Measurements from ENCODE around the gene DSPP. TPM values are rescaled to one million over a fixed set of nuclear protein-coding genes. Genes with fewer than 3 reads are reported as not detected.

The DSPP gene
- total and polyA plus RNA-seq, 2 experiments from 2014 or later = 0.08 TPM; not detected in 1

DNA sequence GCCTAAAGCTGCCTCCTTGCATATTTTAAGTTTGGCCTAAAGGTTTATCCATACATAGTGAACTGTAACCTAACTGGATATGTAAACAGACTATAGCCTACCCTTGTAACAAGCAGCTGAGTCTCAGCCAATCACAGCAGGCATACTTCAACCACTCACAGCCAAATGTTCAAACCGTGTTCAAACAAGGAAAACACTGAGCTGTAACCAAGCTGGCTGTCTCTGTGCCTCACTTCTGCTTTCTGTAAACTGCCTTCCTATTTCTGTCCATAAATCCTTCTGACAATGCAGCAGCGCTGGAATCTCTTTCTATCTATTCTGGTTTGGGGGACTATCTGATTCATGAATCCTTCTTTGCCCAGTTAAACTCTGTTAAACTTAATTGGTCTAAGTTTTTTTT is 16.4 kb downstream of the DSPP start:
- no peak overlapping the region for H2AFZ ChIP-seq

GRCh38 chr4:87631668-87632067 is 23.3 kb downstream of the DSPP start:
- Histone ChIP-seq H3K79me2 (replicated peaks; ENCODE audit: insufficient read depth) (no peaks in the 10 kb centered on the region), H3K4me3 (no peak overlapping the region), H4K20me1 (replicated peaks; ENCODE audit: insufficient read depth) (no peaks in the 10 kb centered on the region), H3F3A (replicated peaks; ENCODE audit: low read depth) (no peaks in the 10 kb centered on the region), H3K9me2 (ENCODE audit: insufficient read depth) (0 out of 2 replicates have a peak, but pooled peaks cover 2% of the 10 kb centered on the region), H3K36me3 (ENCODE audit: insufficient read depth) (no peaks in the 10 kb centered on the region), H3K4me2 (no peak overlapping the region), H3K4me1 (ENCODE audit: insufficient read depth) (no peaks in the 10 kb centered on the region), H3K27me3 (ENCODE audit: insufficient read depth) (no peaks in the 10 kb centered on the region), H2AFZ (no peak overlapping the region), H3K27ac (ENCODE audit: low read depth) (no peak overlapping the region)
- Mint-ChIP-seq H3K27ac (no peak overlapping the region), H3K4me1 (no peaks in the 10 kb centered on the region), H3K27me3 (ENCODE audit: insufficient read depth, low read depth, poor library complexity) (no peaks in the 10 kb centered on the region), H3K36me3 (ENCODE audit: low read depth) (no peaks in the 10 kb centered on the region), H3K4me3 (no peak overlapping the region), H3K9me3 (no peaks in the 10 kb centered on the region)
- DNase-seq (ENCODE audit: low spot score) (no peak), ATAC-seq (no peak)
- TF ChIP-seq, protein P1, sequence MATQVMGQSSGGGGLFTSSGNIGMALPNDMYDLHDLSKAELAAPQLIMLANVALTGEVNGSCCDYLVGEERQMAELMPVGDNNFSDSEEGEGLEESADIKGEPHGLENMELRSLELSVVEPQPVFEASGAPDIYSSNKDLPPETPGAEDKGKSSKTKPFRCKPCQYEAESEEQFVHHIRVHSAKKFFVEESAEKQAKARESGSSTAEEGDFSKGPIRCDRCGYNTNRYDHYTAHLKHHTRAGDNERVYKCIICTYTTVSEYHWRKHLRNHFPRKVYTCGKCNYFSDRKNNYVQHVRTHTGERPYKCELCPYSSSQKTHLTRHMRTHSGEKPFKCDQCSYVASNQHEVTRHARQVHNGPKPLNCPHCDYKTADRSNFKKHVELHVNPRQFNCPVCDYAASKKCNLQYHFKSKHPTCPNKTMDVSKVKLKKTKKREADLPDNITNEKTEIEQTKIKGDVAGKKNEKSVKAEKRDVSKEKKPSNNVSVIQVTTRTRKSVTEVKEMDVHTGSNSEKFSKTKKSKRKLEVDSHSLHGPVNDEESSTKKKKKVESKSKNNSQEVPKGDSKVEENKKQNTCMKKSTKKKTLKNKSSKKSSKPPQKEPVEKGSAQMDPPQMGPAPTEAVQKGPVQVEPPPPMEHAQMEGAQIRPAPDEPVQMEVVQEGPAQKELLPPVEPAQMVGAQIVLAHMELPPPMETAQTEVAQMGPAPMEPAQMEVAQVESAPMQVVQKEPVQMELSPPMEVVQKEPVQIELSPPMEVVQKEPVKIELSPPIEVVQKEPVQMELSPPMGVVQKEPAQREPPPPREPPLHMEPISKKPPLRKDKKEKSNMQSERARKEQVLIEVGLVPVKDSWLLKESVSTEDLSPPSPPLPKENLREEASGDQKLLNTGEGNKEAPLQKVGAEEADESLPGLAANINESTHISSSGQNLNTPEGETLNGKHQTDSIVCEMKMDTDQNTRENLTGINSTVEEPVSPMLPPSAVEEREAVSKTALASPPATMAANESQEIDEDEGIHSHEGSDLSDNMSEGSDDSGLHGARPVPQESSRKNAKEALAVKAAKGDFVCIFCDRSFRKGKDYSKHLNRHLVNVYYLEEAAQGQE (IDR thresholded peaks at IDR 0.05; ENCODE audit: unreplicated experiment) = no peak
- TF ChIP-seq EZH2phosphoT487 (IDR thresholded peaks at IDR 0.05; ENCODE audit: unreplicated experiment) (no peak), ZNF331 (CRISPR knock-in tag; IDR thresholded peaks at IDR 0.05; ENCODE audit: low read depth) (no peak), ZNF114 (CRISPR knock-in tag; IDR thresholded peaks at IDR 0.05) (no peak), JUNB (IDR thresholded peaks at IDR 0.05; ENCODE audit: unreplicated experiment) (no peak), CREB1 (CRISPR knock-in tag; IDR thresholded peaks at IDR 0.05; ENCODE audit: low read depth) (no peak), POLR2AphosphoS5 (IDR thresholded peaks at IDR 0.05; ENCODE audit: low read depth) (no peak), STAT1 (IDR thresholded peaks at IDR 0.05; ENCODE audit: unreplicated experiment) (no peak), ETS1 (IDR thresholded peaks at IDR 0.05) (no peak)
- TF ChIP-seq, protein P2, sequence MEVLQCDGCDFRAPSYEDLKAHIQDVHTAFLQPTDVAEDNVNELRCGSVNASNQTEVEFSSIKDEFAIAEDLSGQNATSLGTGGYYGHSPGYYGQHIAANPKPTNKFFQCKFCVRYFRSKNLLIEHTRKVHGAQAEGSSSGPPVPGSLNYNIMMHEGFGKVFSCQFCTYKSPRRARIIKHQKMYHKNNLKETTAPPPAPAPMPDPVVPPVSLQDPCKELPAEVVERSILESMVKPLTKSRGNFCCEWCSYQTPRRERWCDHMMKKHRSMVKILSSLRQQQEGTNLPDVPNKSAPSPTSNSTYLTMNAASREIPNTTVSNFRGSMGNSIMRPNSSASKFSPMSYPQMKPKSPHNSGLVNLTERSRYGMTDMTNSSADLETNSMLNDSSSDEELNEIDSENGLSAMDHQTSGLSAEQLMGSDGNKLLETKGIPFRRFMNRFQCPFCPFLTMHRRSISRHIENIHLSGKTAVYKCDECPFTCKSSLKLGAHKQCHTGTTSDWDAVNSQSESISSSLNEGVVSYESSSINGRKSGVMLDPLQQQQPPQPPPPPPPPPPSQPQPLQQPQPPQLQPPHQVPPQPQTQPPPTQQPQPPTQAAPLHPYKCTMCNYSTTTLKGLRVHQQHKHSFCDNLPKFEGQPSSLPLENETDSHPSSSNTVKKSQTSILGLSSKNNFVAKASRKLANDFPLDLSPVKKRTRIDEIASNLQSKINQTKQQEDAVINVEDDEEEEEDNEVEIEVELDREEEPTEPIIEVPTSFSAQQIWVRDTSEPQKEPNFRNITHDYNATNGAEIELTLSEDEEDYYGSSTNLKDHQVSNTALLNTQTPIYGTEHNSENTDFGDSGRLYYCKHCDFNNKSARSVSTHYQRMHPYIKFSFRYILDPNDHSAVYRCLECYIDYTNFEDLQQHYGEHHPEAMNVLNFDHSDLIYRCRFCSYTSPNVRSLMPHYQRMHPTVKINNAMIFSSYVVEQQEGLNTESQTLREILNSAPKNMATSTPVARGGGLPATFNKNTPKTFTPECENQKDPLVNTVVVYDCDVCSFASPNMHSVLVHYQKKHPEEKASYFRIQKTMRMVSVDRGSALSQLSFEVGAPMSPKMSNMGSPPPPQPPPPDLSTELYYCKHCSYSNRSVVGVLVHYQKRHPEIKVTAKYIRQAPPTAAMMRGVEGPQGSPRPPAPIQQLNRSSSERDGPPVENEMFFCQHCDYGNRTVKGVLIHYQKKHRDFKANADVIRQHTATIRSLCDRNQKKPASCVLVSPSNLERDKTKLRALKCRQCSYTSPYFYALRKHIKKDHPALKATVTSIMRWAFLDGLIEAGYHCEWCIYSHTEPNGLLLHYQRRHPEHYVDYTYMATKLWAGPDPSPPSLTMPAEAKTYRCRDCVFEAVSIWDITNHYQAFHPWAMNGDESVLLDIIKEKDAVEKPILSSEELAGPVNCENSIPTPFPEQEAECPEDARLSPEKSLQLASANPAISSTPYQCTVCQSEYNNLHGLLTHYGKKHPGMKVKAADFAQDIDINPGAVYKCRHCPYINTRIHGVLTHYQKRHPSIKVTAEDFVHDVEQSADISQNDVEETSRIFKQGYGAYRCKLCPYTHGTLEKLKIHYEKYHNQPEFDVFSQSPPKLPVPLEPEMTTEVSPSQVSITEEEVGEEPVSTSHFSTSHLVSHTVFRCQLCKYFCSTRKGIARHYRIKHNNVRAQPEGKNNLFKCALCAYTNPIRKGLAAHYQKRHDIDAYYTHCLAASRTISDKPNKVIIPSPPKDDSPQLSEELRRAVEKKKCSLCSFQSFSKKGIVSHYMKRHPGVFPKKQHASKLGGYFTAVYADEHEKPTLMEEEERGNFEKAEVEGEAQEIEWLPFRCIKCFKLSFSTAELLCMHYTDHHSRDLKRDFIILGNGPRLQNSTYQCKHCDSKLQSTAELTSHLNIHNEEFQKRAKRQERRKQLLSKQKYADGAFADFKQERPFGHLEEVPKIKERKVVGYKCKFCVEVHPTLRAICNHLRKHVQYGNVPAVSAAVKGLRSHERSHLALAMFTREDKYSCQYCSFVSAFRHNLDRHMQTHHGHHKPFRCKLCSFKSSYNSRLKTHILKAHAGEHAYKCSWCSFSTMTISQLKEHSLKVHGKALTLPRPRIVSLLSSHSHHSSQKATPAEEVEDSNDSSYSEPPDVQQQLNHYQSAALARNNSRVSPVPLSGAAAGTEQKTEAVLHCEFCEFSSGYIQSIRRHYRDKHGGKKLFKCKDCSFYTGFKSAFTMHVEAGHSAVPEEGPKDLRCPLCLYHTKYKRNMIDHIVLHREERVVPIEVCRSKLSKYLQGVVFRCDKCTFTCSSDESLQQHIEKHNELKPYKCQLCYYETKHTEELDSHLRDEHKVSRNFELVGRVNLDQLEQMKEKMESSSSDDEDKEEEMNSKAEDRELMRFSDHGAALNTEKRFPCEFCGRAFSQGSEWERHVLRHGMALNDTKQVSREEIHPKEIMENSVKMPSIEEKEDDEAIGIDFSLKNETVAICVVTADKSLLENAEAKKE (CRISPR knock-in tag; IDR thresholded peaks at IDR 0.05) = no peak

More for the DNA sequence above, 16.4 kb downstream of the DSPP start:
- H3K36me3 ChIP-seq (ENCODE audit: insufficient read depth) = no peaks in the 10 kb centered on the region
- no peak overlapping the region for H3K27ac ChIP-seq (ENCODE audit: low read depth)
- H3K4me1 ChIP-seq (ENCODE audit: insufficient read depth) = no peaks in the 10 kb centered on the region
- no peak overlapping the region for H3K4me3 ChIP-seq
- Mint-ChIP-seq H3K36me3 (ENCODE audit: low read depth) (no peaks in the 10 kb centered on the region), H3K27me3 (ENCODE audit: insufficient read depth, low read depth, poor library complexity) (no peaks in the 10 kb centered on the region), H3K4me3 (no peak overlapping the region), H3K27ac (no peak overlapping the region), H3K9me3 (no peaks in the 10 kb centered on the region), H3K4me1 (peaks cover 4% of the 10 kb centered on the region; the same call in 2 of the 3 replicates)
- DNase-seq (ENCODE audit: low spot score) (no peak), ATAC-seq (no peak)
- no peaks in the 10 kb centered on the region for H3K79me2 ChIP-seq (replicated peaks; ENCODE audit: insufficient read depth)
- TF ChIP-seq ZNF114 (CRISPR knock-in tag; IDR thresholded peaks at IDR 0.05) = no peak
- H3K27me3 ChIP-seq (ENCODE audit: insufficient read depth) = no peaks in the 10 kb centered on the region
- no peaks in the 10 kb centered on the region for H3K9me2 ChIP-seq (ENCODE audit: insufficient read depth)
- H3K4me2 ChIP-seq = no peak overlapping the region
- no peaks in the 10 kb centered on the region for H4K20me1 ChIP-seq (replicated peaks; ENCODE audit: insufficient read depth)
- no peaks in the 10 kb centered on the region for H3F3A ChIP-seq (replicated peaks; ENCODE audit: low read depth)

Measured in GM23338 (cell line).